GM19438 (cell line): Measurements from ENCODE around the gene NXT1.
"Not testable (repeated sequence)": the region's sequence is repeated elsewhere in the genome, so short reads cannot be mapped to it uniquely, and the experiment has no call there.

Experiments
- ATAC-seq: cut with Tn5 transposase; IDR thresholded peaks from one replicate; pipeline ENCODE4 v1.9.1; 2021; ENCODE audit warnings: low read depth; ENCODE audit not compliant: unreplicated experiment

NXT1 gene

GRCh38 chr20:23327617-23328333, 22.8 kb upstream of the NXT1 start:
- no peak for ATAC-seq

- ATAC-seq = no peak
Measured at GRCh38 chr20:23331450-23332350, 18.9 kb upstream of the NXT1 start.

- no peak for ATAC-seq
Measured at GRCh38 chr20:23332467-23332866, 18.1 kb upstream of the NXT1 start.

- ATAC-seq = no peak
Measured at GRCh38 chr20:23334111-23334510, 16.5 kb upstream of the NXT1 start.

GRCh38 chr20:23335521-23335920, 15.1 kb upstream of the NXT1 start:
- ATAC-seq = no peak

- ATAC-seq = no peak
Measured at GRCh38 chr20:23336476-23336875, 14.1 kb upstream of the NXT1 start.

- no peak for ATAC-seq
Measured at GRCh38 chr20:23337312-23337711, 13.3 kb upstream of the NXT1 start.

- no peak for ATAC-seq
Measured at GRCh38 chr20:23339986-23340385, 10.6 kb upstream of the NXT1 start.

GRCh38 chr20:23340524-23340923, 10.1 kb upstream of the NXT1 start:
- no peak for ATAC-seq

- ATAC-seq = peak; percentile 75
Measured at GRCh38 chr20:23341073-23341472, 9.5 kb upstream of the NXT1 start.

GRCh38 chr20:23343590-23343989, 7.0 kb upstream of the NXT1 start:
- ATAC-seq = no peak

- ATAC-seq = no peak
Measured at GRCh38 chr20:23344336-23344735, 6.3 kb upstream of the NXT1 start.

GRCh38 chr20:23346002-23346401, 4.6 kb upstream of the NXT1 start:
- no peak for ATAC-seq

- ATAC-seq = no peak
Measured at GRCh38 chr20:23347791-23348190, 2.8 kb upstream of the NXT1 start.

- not testable (repeated sequence) for ATAC-seq
Measured at GRCh38 chr20:23348510-23348909, 2.1 kb upstream of the NXT1 start.

GRCh38 chr20:23349338-23350195, 1.0 kb upstream of the NXT1 start:
- peak; percentile 48 for ATAC-seq

- ATAC-seq = peak; percentile 23
Measured at GRCh38 chr20:23350904-23351838, 580 bp downstream of the NXT1 start.

GRCh38 chr20:23356203-23356602, 5.6 kb downstream of the NXT1 start:
- ATAC-seq = no peak

- ATAC-seq = peak; percentile 64
Measured at GRCh38 chr20:23357767-23358562, 7.4 kb downstream of the NXT1 start.
